DND-41 (cell line): ENCODE results near the gene ARHGAP24.

Experiments
- ATAC-seq: fragments of 200-7000 bp; cut with Tn5 transposase; 3 replicates; pipeline ENCODE4 v1.9.1; 2021; ENCODE audit warnings: low read depth; ENCODE audit not compliant: insufficient read depth
- DNase-seq: peaks from one replicate; pipeline ENCODE4 v3.0.0-alpha.2; 2020
- H2AFZ ChIP-seq: 2 replicates; pipeline ENCODE4 v1.6.0; 2012; ENCODE audit warnings: low read depth, low read length
- H3K27ac ChIP-seq: 2 replicates; pipeline ENCODE4 v1.5.1; 2012; ENCODE audit warnings: low read length, inconsistent platforms
- H3K27me3 ChIP-seq: fragments of 200-600 bp; sonication (generic); 2 replicates; pipeline ENCODE4 v1.6.0; 2012; ENCODE audit warnings: low read length, mild to moderate bottlenecking, inconsistent platforms; ENCODE audit not compliant: insufficient read depth, poor library complexity
- H3K36me3 ChIP-seq: 2 replicates; pipeline ENCODE4 v1.5.1; 2012; ENCODE audit warnings: low read length, inconsistent platforms; ENCODE audit not compliant: insufficient read depth
- H3K4me1 ChIP-seq: 2 replicates; pipeline ENCODE4 v1.5.1; 2012; ENCODE audit warnings: mild to moderate bottlenecking, low read length; ENCODE audit not compliant: insufficient read depth
- H3K4me2 ChIP-seq: 2 replicates; pipeline ENCODE4 v1.6.0; 2012; ENCODE audit warnings: mild to moderate bottlenecking, moderate library complexity, low read length, inconsistent platforms; ENCODE audit not compliant: insufficient read depth
- H3K4me3 ChIP-seq, 2 experiments: fragments of 200-600 bp in 1 of 2; shearing (Covaris generic) in 1 of 2; 2 replicates each; pipeline ENCODE4 v1.5.1; 2012 to 2016; ENCODE audit warnings: inconsistent platforms in 2 of 2, low read length in 2 of 2, mild to moderate bottlenecking in 2 of 2, low read depth in 1 of 2, moderate library complexity in 1 of 2
- H3K79me2 ChIP-seq: 2 replicates; pipeline ENCODE4 v1.6.0; 2012; ENCODE audit warnings: low read length, inconsistent platforms; ENCODE audit not compliant: insufficient read depth
- H3K9ac ChIP-seq: 2 replicates; pipeline ENCODE4 v1.6.0; 2012; ENCODE audit warnings: low read depth, mild to moderate bottlenecking, inconsistent platforms, low read length, moderate library complexity
- H3K9me3 ChIP-seq: 2 replicates; pipeline ENCODE4 v1.5.1; 2012; ENCODE audit warnings: low read length, moderate library complexity, mild to moderate bottlenecking, inconsistent platforms; ENCODE audit not compliant: insufficient read depth, severe bottlenecking
- H4K20me1 ChIP-seq: 2 replicates; pipeline ENCODE4 v1.6.0; 2012; ENCODE audit warnings: low read length; ENCODE audit not compliant: insufficient read depth
- EZH2 ChIP-seq: IDR thresholded peaks from 3 replicates; pipeline ENCODE4 v1.6.1; 2012; ENCODE audit warnings: borderline replicate concordance, low read depth, mild to moderate bottlenecking, moderate library complexity, low read length, inconsistent platforms; ENCODE audit not compliant: severe bottlenecking
- TF ChIP-seq, protein P1 (sequence below): IDR thresholded peaks from 2 replicates; pipeline ENCODE4 v1.5.1; 2012; ENCODE audit warnings: borderline replicate concordance, low read length, moderate library complexity, mild to moderate bottlenecking; ENCODE audit not compliant: poor library complexity, severe bottlenecking; ENCODE audit errors: extremely low read depth

The ARHGAP24 gene

DNA sequence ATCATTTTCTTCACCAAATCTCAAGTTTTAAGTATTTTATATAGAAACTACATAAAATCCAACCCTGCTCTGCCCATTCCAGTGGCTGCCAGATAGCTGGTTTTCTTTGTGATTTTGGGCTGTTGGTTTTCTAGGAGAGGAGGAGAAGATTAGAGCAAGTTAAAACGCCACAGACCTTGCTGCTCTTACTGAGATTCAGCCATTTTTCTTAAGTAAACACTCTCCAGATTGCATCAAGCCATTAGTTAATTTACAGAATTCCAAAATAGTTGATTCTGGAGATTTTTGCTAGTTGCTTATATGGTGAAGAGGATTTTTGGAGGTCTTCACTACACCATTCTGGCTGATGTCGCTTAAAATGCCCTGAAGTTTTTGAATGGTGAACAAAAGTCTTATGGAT is 518.7 kb downstream of the ARHGAP24 start:
- no peak overlapping the region for H3K4me2 ChIP-seq
- H3K27ac ChIP-seq = no peak overlapping the region
- peaks cover 5% of the 10 kb centered on the region for H3K27me3 ChIP-seq
- no peaks in the 10 kb centered on the region for H3K36me3 ChIP-seq
- no peaks in the 10 kb centered on the region for H3K4me1 ChIP-seq
- H3K4me3 ChIP-seq = no peak overlapping the region
- ATAC-seq (no peak), DNase-seq (no peak)
- TF ChIP-seq, protein P1, sequence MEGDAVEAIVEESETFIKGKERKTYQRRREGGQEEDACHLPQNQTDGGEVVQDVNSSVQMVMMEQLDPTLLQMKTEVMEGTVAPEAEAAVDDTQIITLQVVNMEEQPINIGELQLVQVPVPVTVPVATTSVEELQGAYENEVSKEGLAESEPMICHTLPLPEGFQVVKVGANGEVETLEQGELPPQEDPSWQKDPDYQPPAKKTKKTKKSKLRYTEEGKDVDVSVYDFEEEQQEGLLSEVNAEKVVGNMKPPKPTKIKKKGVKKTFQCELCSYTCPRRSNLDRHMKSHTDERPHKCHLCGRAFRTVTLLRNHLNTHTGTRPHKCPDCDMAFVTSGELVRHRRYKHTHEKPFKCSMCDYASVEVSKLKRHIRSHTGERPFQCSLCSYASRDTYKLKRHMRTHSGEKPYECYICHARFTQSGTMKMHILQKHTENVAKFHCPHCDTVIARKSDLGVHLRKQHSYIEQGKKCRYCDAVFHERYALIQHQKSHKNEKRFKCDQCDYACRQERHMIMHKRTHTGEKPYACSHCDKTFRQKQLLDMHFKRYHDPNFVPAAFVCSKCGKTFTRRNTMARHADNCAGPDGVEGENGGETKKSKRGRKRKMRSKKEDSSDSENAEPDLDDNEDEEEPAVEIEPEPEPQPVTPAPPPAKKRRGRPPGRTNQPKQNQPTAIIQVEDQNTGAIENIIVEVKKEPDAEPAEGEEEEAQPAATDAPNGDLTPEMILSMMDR = no peak
- no peak for TF ChIP-seq EZH2
- no peaks in the 10 kb centered on the region for H3K9me3 ChIP-seq
- no peak overlapping the region for H3K9ac ChIP-seq
- H3K79me2 ChIP-seq = no peaks in the 10 kb centered on the region
- no peaks in the 10 kb centered on the region for H4K20me1 ChIP-seq
- no peak overlapping the region for H2AFZ ChIP-seq

DNA sequence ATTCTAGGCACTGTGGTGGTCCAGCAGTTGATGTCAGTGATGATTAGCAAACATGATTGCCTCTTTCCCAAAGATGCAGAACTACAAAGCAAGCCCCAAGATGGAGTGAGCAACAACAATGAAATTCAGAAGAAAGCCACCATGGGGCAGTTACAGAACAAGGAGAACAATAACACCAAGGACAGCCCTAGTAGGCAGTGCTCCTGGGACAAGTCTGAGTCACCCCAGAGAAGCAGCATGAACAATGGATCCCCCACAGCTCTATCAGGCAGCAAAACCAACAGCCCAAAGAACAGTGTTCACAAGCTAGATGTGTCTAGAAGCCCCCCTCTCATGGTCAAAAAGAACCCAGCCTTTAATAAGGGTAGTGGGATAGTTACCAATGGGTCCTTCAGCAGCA is 519.6 kb downstream of the ARHGAP24 start:
- Histone ChIP-seq H3K4me2 (no peak overlapping the region), H3K9ac (no peak overlapping the region), H2AFZ (no peak overlapping the region), H3K27ac (no peak overlapping the region), H3K9me3 (no peaks in the 10 kb centered on the region), H3K4me3 (no peak overlapping the region), H3K27me3 (peaks cover 2% of the 10 kb centered on the region), H3K36me3 (no peaks in the 10 kb centered on the region), H3K79me2 (no peaks in the 10 kb centered on the region), H3K4me1 (no peaks in the 10 kb centered on the region), H4K20me1 (no peaks in the 10 kb centered on the region)
- no peak for TF ChIP-seq EZH2
- TF ChIP-seq, protein P1 = no peak
- DNase-seq (no peak), ATAC-seq (no peak)

DNA sequence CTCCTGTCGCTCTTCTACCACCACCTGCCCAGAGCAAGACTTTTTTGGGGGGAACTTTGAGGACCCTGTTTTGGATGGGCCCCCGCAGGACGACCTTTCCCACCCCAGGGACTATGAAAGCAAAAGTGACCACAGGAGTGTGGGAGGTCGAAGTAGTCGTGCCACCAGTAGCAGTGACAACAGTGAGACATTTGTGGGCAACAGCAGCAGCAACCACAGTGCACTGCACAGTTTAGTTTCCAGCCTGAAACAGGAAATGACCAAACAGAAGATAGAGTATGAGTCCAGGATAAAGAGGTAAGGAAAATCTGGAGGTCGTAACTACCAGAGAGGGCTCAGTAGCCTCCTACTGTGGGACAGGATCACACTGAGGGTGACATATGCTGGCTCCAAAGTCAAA is 520.4 kb downstream of the ARHGAP24 start:
- 0 out of 3 replicates have a peak, but pooled peaks have one; percentile 12 for ATAC-seq
- H3K79me2 ChIP-seq = no peaks in the 10 kb centered on the region

More for the DNA sequence above, 520.4 kb downstream of the ARHGAP24 start:
- TF ChIP-seq, protein P1 = no peak
- no peak overlapping the region for H2AFZ ChIP-seq
- no peak overlapping the region for H3K27ac ChIP-seq
- peaks cover 2% of the 10 kb centered on the region for H3K27me3 ChIP-seq
- H3K4me3 ChIP-seq = no peak overlapping the region
- no peak for DNase-seq
- no peak overlapping the region for H3K9ac ChIP-seq
- H4K20me1 ChIP-seq = no peaks in the 10 kb centered on the region
- no peak overlapping the region for H3K4me2 ChIP-seq
- no peaks in the 10 kb centered on the region for H3K9me3 ChIP-seq
- H3K4me1 ChIP-seq = no peaks in the 10 kb centered on the region
- H3K36me3 ChIP-seq = no peaks in the 10 kb centered on the region
